Heart left ventricle (tissue), 13 donors: ENCODE measurements around the gene CENPP.
A peak's percentile ranks its signal among the peaks of the same experiment; 100 is the strongest.

Experiments
- POLR2A ChIP-seq, 2 donors: fragments of 450-650 bp; IDR thresholded peaks; one replicate each; pipeline ENCODE4 v1.6.1; 2017; ENCODE audit warnings: antibody characterized with exemption in 2 of 2, mild to moderate bottlenecking in 2 of 2, moderate library complexity in 2 of 2
- TF ChIP-seq, protein P1 (sequence below), 12 donors: fragments of 200-600 bp; sonication (generic) in 4 of 12; IDR thresholded peaks; one replicate each; pipeline versions ENCODE4 v1.5.0 to v1.8.0; 2018 to 2022; ENCODE audit warnings: antibody characterized with exemption in 12 of 12, mild to moderate bottlenecking in 5 of 12
- donor health status: ischemic (EF 13 %, LVEDD 7.1; RV severe dilation, severe dysfunction).
- donor health status: DM: no; HTN: yes; CAD: no.
- donor health status: DM: no; HTN: no; CAD: no.
- donor health status: ischemic (EF 25% LVEDD 6.9; RV normal size, moderate dysfunction).
- donor health status: ischemic (EF 25% LVEDD 5.7; RV mildly dilated, moderate dysfunction).
- donor health status: ischemic (EF 35%, LVEDD 5.7; RV mildly dilated, moderate dysfunction).
- donor health status: nonischemic (EF 11% LVEDD 7.7; RV severe dilation, severe dysfunction).
- donor health status: DM: yes; HTN: yes; CAD: no.
- donor health status: PGD.
- donor health status: ischemic (EF 29% LVEDD 5.4; RV normal size, mild dysfunction).
- donor health status: nonischemic (EF 23%, LVEDD 6.1; RV moderate dilation, normal function).

DNA sequence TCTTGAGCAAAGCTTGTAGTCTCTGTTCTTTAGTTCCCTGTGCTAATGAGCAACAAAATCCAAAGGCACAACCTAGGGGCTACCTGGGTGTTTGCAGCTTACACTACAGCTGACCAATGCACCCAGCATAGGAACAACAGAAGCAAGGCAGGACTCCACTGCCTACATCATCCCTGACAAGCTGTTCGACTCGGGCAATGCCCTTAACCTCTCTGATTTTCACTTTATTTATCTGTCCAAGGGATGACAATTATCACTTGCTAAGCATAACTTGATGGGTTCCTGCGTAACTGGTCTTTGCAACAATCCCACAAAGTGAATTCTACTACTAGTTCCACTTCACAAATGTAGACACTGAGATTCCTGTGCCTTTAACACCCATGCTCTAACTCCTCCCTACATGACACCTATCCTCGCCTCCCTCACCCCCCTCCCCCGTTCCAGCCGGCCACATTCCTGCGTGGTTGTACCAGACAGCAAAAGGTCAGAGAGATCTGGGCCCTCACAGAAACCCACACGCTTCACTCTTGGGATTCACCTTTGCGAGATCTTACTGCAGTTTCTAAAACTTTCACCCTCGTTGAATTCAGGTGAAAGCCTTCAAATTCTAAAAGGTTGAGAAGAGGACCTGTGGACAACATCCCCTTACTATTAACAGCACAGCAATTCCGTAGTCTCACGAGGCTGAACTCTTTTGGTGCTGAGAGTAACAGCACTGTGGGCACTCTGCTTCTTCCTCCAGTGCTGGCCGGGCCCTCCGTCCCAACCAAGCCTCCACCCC is 343.2 kb downstream of the CENPP start:
- TF ChIP-seq, protein P1, sequence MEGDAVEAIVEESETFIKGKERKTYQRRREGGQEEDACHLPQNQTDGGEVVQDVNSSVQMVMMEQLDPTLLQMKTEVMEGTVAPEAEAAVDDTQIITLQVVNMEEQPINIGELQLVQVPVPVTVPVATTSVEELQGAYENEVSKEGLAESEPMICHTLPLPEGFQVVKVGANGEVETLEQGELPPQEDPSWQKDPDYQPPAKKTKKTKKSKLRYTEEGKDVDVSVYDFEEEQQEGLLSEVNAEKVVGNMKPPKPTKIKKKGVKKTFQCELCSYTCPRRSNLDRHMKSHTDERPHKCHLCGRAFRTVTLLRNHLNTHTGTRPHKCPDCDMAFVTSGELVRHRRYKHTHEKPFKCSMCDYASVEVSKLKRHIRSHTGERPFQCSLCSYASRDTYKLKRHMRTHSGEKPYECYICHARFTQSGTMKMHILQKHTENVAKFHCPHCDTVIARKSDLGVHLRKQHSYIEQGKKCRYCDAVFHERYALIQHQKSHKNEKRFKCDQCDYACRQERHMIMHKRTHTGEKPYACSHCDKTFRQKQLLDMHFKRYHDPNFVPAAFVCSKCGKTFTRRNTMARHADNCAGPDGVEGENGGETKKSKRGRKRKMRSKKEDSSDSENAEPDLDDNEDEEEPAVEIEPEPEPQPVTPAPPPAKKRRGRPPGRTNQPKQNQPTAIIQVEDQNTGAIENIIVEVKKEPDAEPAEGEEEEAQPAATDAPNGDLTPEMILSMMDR (IDR thresholded peaks at IDR 0.05) = no peak
- TF ChIP-seq POLR2A (IDR thresholded peaks at IDR 0.05) = peak in 1 of 2 donors; percentile 13
